Activated T-cell treated with anti-CD3 and anti-CD28 coated beads for 24 hours (primary cell): Measurements from ENCODE around the gene PEAK3.
A peak's percentile ranks its signal among the peaks of the same experiment; 100 is the strongest.
"Not testable (repeated sequence)": the region's sequence is repeated elsewhere in the genome, so short reads cannot be mapped to it uniquely, and the experiment has no call there.

Experiments used
- DNase-seq: peaks from one replicate; pipeline ENCODE4 v3.0.0-alpha.2; 2020; ENCODE audit warnings: low read depth

Gene PEAK3

DNA sequence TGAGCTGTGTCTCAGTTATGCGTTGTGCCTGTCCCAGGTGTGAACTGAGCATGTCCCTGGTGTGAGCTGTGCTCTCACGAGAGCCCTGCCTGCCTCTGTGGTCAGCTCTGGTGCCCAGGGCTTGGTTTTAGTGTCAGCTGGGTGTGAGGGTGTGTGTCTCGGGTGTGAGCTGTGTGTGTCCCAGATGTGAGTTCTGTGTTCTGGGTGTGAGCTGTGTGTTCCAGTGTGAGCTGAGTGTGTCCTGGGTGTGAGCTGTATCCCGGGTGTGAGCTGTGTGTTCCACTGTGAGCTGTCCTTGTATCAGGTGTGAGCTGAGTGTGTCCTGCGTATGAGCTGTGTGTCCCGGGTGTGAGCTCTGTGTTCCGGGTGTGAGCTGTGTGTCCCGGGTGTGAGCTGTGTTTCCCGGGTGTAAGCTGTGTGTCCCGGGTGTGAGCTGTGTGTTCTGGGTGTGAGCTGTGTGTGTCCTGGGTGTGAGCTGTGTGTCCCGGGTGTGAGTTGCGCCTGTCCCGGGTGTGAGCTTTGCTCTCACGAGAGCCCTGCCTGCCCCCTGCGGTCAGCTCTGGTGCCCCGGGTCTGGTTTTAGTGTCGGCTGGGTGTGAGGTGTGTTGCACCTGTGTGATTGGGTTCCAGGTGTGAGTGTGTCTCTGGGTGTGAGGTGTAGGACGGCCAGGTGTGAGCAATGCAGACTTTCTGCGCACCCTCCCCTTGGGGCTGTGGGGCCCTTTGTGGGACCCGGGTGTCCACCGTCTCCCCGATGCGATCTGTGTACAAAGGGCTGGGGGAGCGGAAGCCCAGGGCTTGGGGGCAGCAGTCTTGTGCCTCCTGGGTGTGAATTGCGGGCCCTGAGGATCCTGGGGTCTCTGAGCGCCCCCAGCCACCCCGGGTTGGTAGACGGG is 7.1 kb upstream of the PEAK3 start:
- DNase-seq: no peak

GRCh38 chr19:2288338-2288817 is 6.4 kb upstream of the PEAK3 start:
- DNase-seq: no peak

DNA sequence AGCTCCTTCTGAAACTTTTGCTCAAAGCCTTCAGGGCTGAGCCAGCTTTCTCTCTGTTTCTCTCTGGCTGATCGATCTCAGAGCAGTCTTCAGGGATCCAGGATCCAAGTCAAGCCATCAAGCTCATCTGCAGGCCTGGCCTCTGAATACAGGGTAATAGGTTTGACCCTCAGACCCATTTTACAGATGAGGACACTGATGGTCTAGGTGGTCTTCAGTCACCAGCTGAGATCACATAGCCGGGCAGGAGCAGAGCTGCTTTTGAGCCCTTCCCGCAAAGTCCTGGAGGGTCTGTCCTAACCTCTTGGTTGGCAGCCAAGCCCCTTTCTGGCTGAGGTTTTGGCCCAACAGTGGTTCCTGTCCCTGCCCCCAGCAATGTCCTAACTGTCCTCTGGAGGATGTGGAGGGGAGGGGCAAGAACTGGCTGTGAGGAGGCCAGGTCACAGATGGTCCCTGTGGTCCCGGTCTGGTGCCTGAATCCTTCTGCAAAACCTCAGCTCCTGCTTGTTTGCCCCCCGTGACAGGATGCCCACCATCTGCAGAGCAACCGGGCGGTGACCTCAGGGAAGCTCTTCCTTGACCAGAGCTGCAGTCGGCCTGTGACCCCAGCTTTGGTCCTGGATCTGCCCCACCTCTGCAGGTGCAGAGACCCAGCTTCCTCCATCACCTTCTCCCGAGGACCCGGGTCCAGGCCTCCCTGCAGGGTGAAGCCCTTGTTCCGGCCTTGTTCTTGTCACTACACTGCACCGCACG is 5.8 kb upstream of the PEAK3 start:
- no peak for DNase-seq

- DNase-seq: no peak
These were observed 4.6 kb upstream of the PEAK3 start for GRCh38 chr19:2286402-2287140.

DNA sequence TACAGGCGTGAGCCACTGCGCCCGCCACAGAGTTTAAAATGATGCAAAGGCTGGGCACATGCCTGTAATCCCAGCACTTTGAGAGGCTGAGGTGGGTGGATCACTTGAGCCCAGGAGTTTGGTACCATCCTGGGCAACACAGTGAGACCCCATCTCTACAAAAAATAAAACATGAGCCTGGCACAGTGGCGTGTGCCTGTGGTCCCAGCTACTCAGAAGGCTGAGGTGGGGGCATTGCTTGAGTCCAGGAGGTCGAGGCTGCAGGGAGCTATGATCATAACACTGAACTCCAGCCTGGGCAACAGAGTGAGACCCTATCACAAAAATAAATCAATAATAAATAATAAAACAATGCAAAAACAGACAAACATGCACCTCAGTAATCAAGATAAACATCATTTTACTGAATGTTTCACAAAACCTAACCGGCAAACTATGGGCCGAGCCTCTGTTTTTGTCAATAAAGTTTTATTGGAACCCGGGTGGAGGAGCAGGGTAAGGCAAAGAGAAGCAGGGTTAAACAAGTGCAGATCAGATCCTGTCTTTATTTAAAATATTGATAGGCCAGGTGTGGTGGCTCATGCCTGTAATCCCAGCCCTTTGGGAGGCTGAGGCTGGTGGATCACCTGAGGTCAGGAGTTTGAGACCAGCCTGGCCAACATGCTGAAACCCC is 2.0 kb upstream of the PEAK3 start:
- no peak for DNase-seq

DNA sequence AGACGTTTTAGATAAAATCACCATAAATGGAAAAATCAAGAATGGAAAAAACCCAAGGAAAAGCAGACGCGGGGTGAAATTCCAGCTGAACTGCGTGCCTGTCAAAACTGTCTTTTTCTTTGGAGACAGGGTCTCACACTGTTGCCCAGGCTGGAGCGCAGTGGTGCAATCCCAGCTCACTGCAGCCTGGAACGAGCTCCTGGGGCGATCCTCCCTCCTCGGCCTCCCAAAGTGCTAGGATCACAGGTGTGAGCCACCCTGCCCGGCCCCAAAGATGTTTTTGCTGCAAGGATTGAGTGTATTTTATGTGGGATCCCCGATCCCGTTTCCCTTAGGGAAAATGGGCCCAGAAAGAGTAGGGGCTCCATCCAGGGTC is 875 bp upstream of the PEAK3 start:
- no peak for DNase-seq

DNA sequence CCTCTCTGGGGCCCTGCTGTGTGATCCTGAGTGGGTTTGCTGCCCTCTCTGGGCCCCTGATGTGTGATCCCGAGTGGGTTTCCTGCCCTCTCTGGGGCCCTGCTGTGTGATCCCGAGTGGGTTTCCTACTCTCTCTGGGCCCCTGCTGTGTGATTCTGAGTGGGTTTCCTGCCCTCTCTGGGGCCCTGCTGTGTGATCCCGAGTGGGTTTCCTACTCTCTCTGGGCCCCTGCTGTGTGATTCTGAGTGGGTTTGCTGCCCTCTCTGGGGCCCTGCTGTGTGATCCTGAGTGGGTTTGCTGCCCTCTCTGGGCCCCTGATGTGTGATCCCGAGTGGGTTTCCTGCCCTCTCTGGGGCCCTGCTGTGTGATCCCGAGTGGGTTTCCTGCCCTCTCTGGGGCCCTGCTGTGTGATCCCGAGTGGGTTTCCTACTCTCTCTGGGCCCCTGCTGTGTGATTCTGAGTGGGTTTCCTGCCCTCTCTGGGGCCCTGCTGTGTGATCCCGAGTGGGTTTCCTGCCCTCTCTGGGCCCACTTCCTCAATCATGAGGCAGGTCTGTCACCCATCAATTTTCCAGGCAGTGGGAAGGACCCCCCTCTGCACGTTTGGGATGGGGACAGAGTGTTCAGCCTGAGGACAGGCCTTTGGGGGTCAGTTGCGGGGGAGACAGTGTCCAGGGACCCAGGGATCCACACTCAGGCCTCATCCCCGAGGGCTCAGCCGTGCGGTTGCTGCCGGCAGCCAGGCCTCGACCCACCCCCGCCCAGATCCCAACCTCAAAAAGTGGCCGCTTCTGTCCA is 512 bp downstream of the PEAK3 start:
- not testable (repeated sequence) for DNase-seq

GRCh38 chr19:2280633-2281264 is 1.2 kb downstream of the PEAK3 start:
- DNase-seq: no peak

DNA sequence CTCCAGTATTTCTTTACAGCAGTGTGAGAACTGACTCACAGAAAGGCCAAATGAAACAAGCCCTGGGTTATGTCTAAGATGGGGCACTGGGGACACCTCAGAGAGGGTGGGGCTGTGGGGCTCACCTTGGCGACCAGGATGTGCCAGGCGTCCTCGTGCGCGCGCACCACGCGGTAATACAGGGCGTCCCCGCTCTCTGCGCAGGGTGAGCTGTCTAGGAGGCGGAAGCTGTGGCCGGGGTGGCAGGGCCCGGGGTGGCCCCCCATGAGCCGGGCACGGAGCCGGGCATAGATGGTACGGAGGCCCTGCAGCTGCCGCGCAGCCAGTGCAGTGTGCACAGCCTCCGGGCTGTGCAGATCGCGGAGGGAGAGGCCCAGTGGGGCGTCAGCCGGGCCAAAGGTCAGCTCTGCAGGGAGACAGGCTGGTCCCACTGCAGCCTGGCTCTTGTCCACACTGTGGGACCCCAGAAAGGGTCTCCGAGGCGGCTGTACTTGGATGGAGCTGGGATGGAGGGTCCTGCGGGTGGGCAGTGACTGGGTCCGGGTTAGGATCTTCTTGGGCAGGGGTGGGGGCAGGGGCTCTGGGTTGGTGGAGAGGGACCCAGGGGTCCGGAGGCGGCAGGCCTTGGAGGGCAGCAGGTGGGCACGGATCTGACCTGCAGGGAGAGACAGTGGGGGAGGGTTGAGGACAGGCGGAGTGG is 3.4 kb downstream of the PEAK3 start:
- no peak for DNase-seq

DNA sequence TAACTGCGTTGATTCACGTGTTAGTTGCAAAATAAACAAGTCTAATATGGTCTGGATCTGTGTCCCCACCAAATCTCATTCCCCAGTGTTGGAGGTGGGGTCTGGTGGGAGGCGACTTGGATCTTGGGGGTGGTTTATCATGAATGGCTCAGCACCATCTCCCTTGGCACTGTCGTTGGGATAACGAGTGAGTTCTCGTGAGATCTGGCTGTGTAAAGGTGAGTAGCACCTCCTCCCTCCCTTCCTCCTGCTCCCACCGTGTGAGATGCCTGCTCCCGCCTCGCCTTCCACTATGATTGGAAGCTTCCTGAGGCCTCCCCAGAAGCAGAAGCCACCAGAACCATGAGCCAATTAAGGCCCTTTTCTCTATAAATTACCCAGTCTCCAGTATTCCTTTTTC is 4.8 kb downstream of the PEAK3 start:
- DNase-seq: no peak

- no peak for DNase-seq
These were observed 5.5 kb downstream of the PEAK3 start for GRCh38 chr19:2276429-2276986.

GRCh38 chr19:2275588-2276428 is 6.2 kb downstream of the PEAK3 start:
- DNase-seq: no peak

GRCh38 chr19:2274931-2275535 is 6.9 kb downstream of the PEAK3 start:
- DNase-seq: no peak

DNA sequence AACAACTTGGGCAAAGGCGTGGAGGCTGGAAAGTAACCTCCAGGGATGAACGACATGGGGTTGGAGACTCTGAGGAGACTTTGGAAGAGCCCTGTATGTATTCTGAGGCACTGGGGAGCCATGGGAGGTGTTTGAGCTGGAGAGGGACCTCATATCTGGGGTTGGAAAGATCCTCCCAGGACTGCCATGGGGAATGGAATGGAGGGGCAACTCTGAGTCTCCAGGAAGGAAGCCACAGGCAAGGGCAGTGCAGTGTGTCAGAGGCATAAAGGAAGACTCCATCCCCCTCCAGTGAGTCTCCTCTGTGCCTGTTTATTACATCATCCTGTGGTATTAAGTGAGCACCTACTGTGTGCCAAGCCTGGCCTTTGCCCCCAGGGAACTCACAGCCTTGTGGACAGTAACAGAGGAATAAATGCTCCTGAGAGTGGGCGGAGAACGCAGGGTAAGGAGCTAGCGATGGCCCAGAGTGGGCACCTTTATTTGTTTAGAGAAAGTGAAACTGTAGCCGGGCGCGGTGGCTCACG is 7.7 kb downstream of the PEAK3 start:
- DNase-seq: no peak

DNA sequence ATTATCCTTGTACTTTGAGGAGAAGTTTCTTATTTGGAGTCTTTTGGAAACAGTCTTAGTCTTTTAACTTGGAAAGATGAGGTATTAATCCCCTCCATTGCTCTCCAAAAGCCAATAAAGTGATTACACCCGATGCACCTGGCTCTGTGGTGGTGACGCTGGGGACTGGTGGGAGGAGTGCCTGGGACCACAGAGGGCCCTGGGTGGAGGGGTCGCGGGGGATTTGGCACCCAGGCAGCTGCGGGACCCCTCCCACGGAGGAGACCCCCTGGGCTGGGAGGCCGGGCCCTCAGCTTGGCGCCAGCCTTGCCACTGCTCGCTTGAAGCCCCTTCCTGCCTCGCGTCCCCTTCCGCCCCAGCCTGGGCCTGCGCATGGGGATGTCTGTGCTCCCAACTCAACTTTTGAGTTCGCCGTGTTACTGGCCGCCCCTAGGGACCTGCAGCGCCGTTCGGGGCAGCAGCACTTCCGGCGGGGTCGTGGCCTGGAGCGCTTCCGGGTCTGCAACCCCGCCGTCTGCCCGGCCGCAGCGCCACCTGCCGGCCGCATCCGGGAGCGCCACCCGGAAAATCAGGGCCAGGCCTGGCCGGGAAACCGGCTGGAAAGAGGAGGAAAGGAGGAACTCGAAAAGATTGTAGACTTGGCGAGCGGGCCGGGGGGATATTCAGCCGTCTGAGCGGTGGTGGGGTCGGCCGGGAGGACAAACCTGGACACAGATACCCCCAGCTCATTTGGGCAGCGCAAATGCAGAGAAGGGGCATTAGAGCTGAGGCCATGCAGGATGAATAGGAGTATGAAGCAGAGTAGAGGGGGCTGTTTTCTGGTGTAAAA is 8.4 kb downstream of the PEAK3 start:
- DNase-seq: peak; percentile 66

- DNase-seq: no peak
These were observed 10.5 kb downstream of the PEAK3 start for GRCh38 chr19:2271234-2272103.
